CD4-positive, alpha-beta T cell treated with Interleukin-4 for 1 hour (primary cell): Measurements from ENCODE around the gene MAGI1.

Source experiments
- DNase-seq, 2 donors: peaks; one replicate each; pipeline ENCODE4 v3.0.0-alpha.2; 2020 to 2022

The MAGI1 gene

GRCh38 chr3:65379223-65379622, 659.5 kb downstream of the MAGI1 start:
- DNase-seq: no peak

- DNase-seq: no peak
Measured at GRCh38 chr3:65377637-65378036, 661.1 kb downstream of the MAGI1 start.

- no peak for DNase-seq
Measured at GRCh38 chr3:65376426-65376825, 662.3 kb downstream of the MAGI1 start.

GRCh38 chr3:65371053-65371452, 667.7 kb downstream of the MAGI1 start:
- DNase-seq: no peak

GRCh38 chr3:65368866-65369265, 669.9 kb downstream of the MAGI1 start:
- no peak for DNase-seq

GRCh38 chr3:65362688-65363087, 676.0 kb downstream of the MAGI1 start:
- no peak for DNase-seq

GRCh38 chr3:65361448-65361847, 677.3 kb downstream of the MAGI1 start:
- no peak for DNase-seq

- DNase-seq: no peak
Measured at GRCh38 chr3:65356331-65357248, 682.1 kb downstream of the MAGI1 start.

GRCh38 chr3:65354880-65355279, 683.8 kb downstream of the MAGI1 start:
- DNase-seq: no peak

GRCh38 chr3:65352951-65353350, 685.8 kb downstream of the MAGI1 start:
- DNase-seq: no peak

- no peak for DNase-seq
Measured at GRCh38 chr3:65351753-65352152, 687.0 kb downstream of the MAGI1 start.

GRCh38 chr3:65350801-65351476, 687.8 kb downstream of the MAGI1 start:
- no peak for DNase-seq

- no peak for DNase-seq
Measured at GRCh38 chr3:65348398-65348995, 690.2 kb downstream of the MAGI1 start.

- DNase-seq: no peak
Measured at GRCh38 chr3:65347166-65347565, 691.6 kb downstream of the MAGI1 start.

- DNase-seq: no peak
Measured at GRCh38 chr3:65344846-65345245, 693.9 kb downstream of the MAGI1 start.

- DNase-seq: no peak
Measured at GRCh38 chr3:65344444-65344843, 694.3 kb downstream of the MAGI1 start.

- DNase-seq: no peak
Measured at GRCh38 chr3:65343736-65344135, 695.0 kb downstream of the MAGI1 start.

GRCh38 chr3:65343026-65343425, 695.7 kb downstream of the MAGI1 start:
- DNase-seq: no peak

- no peak for DNase-seq
Measured at GRCh38 chr3:65342084-65342683, 696.5 kb downstream of the MAGI1 start.

GRCh38 chr3:65339192-65339740, 699.5 kb downstream of the MAGI1 start:
- no peak for DNase-seq

GRCh38 chr3:65338571-65338970, 700.1 kb downstream of the MAGI1 start:
- no peak for DNase-seq

- no peak for DNase-seq
Measured at GRCh38 chr3:65335587-65335986, 703.1 kb downstream of the MAGI1 start.

GRCh38 chr3:65334045-65334665, 704.6 kb downstream of the MAGI1 start:
- no peak for DNase-seq
